Erythroblast (primary cell): ENCODE data around the gene FFAR2.
"Not testable (repeated sequence)": the region's sequence is repeated elsewhere in the genome, so short reads cannot be mapped to it uniquely, and the experiment has no call there.

Experiments
- GATA1 ChIP-seq: IDR thresholded peaks from 2 replicates; pipeline ENCODE4 v1.6.1; 2011; ENCODE audit warnings: low read depth, mild to moderate bottlenecking, control low read depth, low read length, moderate library complexity
- POLR2A ChIP-seq: IDR thresholded peaks from 2 replicates; pipeline ENCODE4 v1.6.1; 2011; ENCODE audit warnings: mild to moderate bottlenecking, low read length

DNA sequence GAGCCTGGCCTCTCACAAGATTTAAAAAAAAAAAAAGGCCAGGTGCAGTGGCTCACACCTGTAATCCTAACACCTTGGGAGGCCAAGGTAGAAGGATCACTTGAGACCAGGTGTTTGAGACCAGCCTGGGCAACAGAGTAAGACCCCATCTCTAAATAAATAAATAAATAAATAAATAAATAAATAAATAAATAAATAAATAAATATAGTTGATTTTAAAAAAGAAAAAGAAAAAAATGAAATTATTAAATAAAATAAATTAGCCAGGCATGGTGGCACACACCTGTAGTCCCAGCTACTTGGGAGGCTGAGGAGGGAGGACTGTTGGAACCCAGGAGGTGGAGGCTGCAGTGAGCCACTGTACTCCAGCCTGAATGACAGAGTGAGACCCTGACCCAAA lies 13.7 kb downstream of the FFAR2 start:
- not testable (repeated sequence) for TF ChIP-seq POLR2A, GATA1
